Suprapubic skin (tissue), 4 donors: Measurements from ENCODE around the gene CASQ2. TPM values are rescaled to one million over a fixed set of nuclear protein-coding genes. Genes with fewer than 3 reads are reported as not detected.

ENCODE experiments used
- DNase-seq, 2 donors: peaks; one replicate each; pipeline ENCODE4 v3.0.0-alpha.2; 2019; ENCODE audit warnings: low spot score in 2 of 2
- H3K27ac ChIP-seq: fragments of 200-600 bp; sonication (generic); one replicate; pipeline ENCODE4 v1.5.1; 2019
- H3K27me3 ChIP-seq: fragments of 200-600 bp; sonication (generic); one replicate; pipeline ENCODE4 v1.5.1; 2019
- H3K36me3 ChIP-seq: fragments of 200-600 bp; sonication (generic); one replicate; pipeline ENCODE4 v1.5.1; 2019
- H3K4me1 ChIP-seq: fragments of 200-600 bp; sonication (generic); one replicate; pipeline ENCODE4 v1.5.1; 2019
- H3K4me3 ChIP-seq: fragments of 200-600 bp; sonication (generic); one replicate; pipeline ENCODE4 v1.5.1; 2019; ENCODE audit warnings: mild to moderate bottlenecking
- H3K9me3 ChIP-seq: fragments of 200-600 bp; sonication (generic); one replicate; pipeline ENCODE4 v1.5.1; 2019
- CTCF ChIP-seq, 2 donors: fragments of 200-600 bp in 1 of 2; fragments of 450-650 bp in 1 of 2; sonication (generic) in 1 of 2; IDR thresholded peaks; one replicate each; pipeline ENCODE4 v1.5.1; 2016 to 2019; ENCODE audit warnings: antibody characterized with exemption in 2 of 2, mild to moderate bottlenecking in 1 of 2, moderate library complexity in 1 of 2
- EP300 ChIP-seq: sonication (generic); formaldehyde crosslinking; IDR thresholded peaks from one replicate; pipeline ENCODE4 v1.6.1; 2017; ENCODE audit warnings: antibody characterized with exemption
- POLR2A ChIP-seq, 2 donors: fragments of 450-650 bp; IDR thresholded peaks; one replicate each; pipeline ENCODE4 v1.6.1; 2017; ENCODE audit warnings: antibody characterized with exemption in 2 of 2, mild to moderate bottlenecking in 2 of 2, moderate library complexity in 2 of 2
- POLR2AphosphoS5 ChIP-seq, 3 donors: sonication (generic); formaldehyde crosslinking; IDR thresholded peaks; one replicate each; pipeline ENCODE4 v1.6.1; 2017; ENCODE audit warnings: antibody characterized with exemption in 3 of 3
- WGBS: methylation state at CpG from one replicate; pipeline ENCODE4 v1.1.5; 2018; 5-methylcytosine and 5-hydroxymethylcytosine counted together
- total RNA-seq, 4 donors: library from RNA; depleted of rRNA; stranded (reverse); fragments of >200 nt; gene quantifications; one replicate each; pipeline ENCODE4 v1.1.0, GENCODE V29; 2016

Gene CASQ2
- total RNA-seq, 4 donors from 2014 or later, result 1.5 to 3.6 (median 2.5) TPM

- H3K36me3 ChIP-seq, result peaks cover 3% of the 10 kb centered on the region
- H3K27me3 ChIP-seq, result no peaks in the 10 kb centered on the region
- DNase-seq, result no peak
- H3K9me3 ChIP-seq, result no peaks in the 10 kb centered on the region
- no peak overlapping the region for H3K27ac ChIP-seq
- TF ChIP-seq EP300 (no peak), POLR2AphosphoS5 (IDR thresholded peaks at IDR 0.05) (no peak), CTCF (IDR thresholded peaks at IDR 0.05) (no peak)
- WGBS, result 100% methylated on average over 1 of the region's 1 CpG
- no peaks in the 10 kb centered on the region for H3K4me1 ChIP-seq
- no peak overlapping the region for H3K4me3 ChIP-seq
These were observed 70.9 kb downstream of the CASQ2 start for GRCh38 chr1:115697619-115698018.

GRCh38 chr1:115694805-115695204 lies 73.7 kb downstream of the CASQ2 start:
- no peak overlapping the region for H3K4me3 ChIP-seq
- 89% methylated on average over 3 of the region's 3 CpGs for WGBS
- no peak for TF ChIP-seq POLR2AphosphoS5 (IDR thresholded peaks at IDR 0.05)
- TF ChIP-seq POLR2A (IDR thresholded peaks at IDR 0.05), result no peak
- TF ChIP-seq EP300, result no peak

GRCh38 chr1:115692224-115692623 lies 76.3 kb downstream of the CASQ2 start:
- TF ChIP-seq CTCF (IDR thresholded peaks at IDR 0.05) (no peak), POLR2A (IDR thresholded peaks at IDR 0.05) (no peak), POLR2AphosphoS5 (IDR thresholded peaks at IDR 0.05) (no peak), EP300 (no peak)
- no peaks in the 10 kb centered on the region for H3K27me3 ChIP-seq
- no peaks in the 10 kb centered on the region for H3K9me3 ChIP-seq
- peaks cover 37% of the 10 kb centered on the region for H3K36me3 ChIP-seq
- no peak overlapping the region for H3K27ac ChIP-seq
- H3K4me1 ChIP-seq, result no peaks in the 10 kb centered on the region
- DNase-seq, result no peak
- WGBS, result 97% methylated on average over 4 of the region's 4 CpGs
- no peak overlapping the region for H3K4me3 ChIP-seq

More at GRCh38 chr1:115694805-115695204, 73.7 kb downstream of the CASQ2 start:
- DNase-seq, result no peak
- no peaks in the 10 kb centered on the region for H3K9me3 ChIP-seq
- H3K4me1 ChIP-seq, result no peaks in the 10 kb centered on the region
- no peaks in the 10 kb centered on the region for H3K27me3 ChIP-seq
- no peak overlapping the region for H3K27ac ChIP-seq
- H3K36me3 ChIP-seq, result peaks cover 30% of the 10 kb centered on the region

GRCh38 chr1:115690972-115691371 lies 77.5 kb downstream of the CASQ2 start:
- Histone ChIP-seq H3K4me1 (no peaks in the 10 kb centered on the region), H3K36me3 (peaks cover 44% of the 10 kb centered on the region), H3K27ac (no peak overlapping the region), H3K27me3 (no peaks in the 10 kb centered on the region), H3K4me3 (no peak overlapping the region), H3K9me3 (no peaks in the 10 kb centered on the region)
- 94% methylated on average over 8 of the region's 8 CpGs for WGBS
- no peak for DNase-seq
- TF ChIP-seq EP300, result no peak
- TF ChIP-seq CTCF (IDR thresholded peaks at IDR 0.05), result no peak
- TF ChIP-seq POLR2A (IDR thresholded peaks at IDR 0.05), result no peak
- no peak for TF ChIP-seq POLR2AphosphoS5 (IDR thresholded peaks at IDR 0.05)

- no peak for DNase-seq
- Histone ChIP-seq H3K27ac (no peak overlapping the region), H3K4me3 (no peak overlapping the region), H3K27me3 (no peaks in the 10 kb centered on the region), H3K9me3 (no peaks in the 10 kb centered on the region), H3K4me1 (no peaks in the 10 kb centered on the region), H3K36me3 (peaks cover 68% of the 10 kb centered on the region)
- TF ChIP-seq POLR2AphosphoS5 (IDR thresholded peaks at IDR 0.05), result no peak
- no peak for TF ChIP-seq EP300
- no peak for TF ChIP-seq POLR2A (IDR thresholded peaks at IDR 0.05)
- TF ChIP-seq CTCF (IDR thresholded peaks at IDR 0.05), result no peak
- WGBS, result 86% methylated on average over 3 of the region's 3 CpGs
These were observed 80.8 kb downstream of the CASQ2 start for GRCh38 chr1:115687744-115688143.
